ENCODE results near the gene ABHD2.

DNA sequence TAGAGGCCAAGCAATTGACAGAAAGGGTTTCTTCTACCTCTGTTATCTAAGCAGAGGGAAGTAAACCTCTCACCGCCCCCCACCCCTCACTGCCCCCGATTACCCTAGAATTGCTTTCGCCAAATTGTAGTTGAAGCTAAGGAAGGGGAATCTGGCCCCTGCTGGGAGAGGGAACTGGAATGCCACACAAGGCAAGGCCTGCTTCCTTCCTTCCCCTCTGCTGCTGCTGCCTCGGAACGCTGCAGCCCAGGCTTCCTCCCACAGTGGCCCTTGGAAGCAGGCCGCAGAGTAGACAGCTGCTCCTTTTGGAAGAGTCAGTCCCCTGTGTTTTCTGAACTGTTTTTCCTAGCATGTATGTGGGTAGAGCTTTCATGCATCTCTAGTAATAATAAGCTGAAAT is 111.5 kb downstream of the ABHD2 start:
- TF ChIP-seq SUZ12 (IDR thresholded peaks at IDR 0.05; ENCODE audit: extremely low read depth, insufficient read depth, insufficient read length) (no peak), ZNF274 (IDR thresholded peaks at IDR 0.05; ENCODE audit: low read depth, low read length) (no peak)

Data from NT2/D1 (cell line).